Stomach (tissue), 4 donors: ENCODE data around the gene PCDHGB2.

Experiments used
- EP300 ChIP-seq: sonication (generic); formaldehyde crosslinking; IDR thresholded peaks from one replicate; pipeline ENCODE4 v1.6.1; 2017; ENCODE audit warnings: antibody characterized with exemption
- TF ChIP-seq, protein P1 (sequence below), 7 experiments: fragments of 450-650 bp in 4 of 7; fragments of 200-600 bp in 3 of 7; sonication (generic) in 3 of 7; IDR thresholded peaks; one replicate each; pipeline ENCODE4 v1.5.1; 2016 to 2019; ENCODE audit warnings: antibody characterized with exemption in 7 of 7, control low read depth in 2 of 7, mild to moderate bottlenecking in 1 of 7

GRCh38 chr5:141326088-141326854, 33.5 kb upstream of the PCDHGB2 start:
- TF ChIP-seq, protein P1, sequence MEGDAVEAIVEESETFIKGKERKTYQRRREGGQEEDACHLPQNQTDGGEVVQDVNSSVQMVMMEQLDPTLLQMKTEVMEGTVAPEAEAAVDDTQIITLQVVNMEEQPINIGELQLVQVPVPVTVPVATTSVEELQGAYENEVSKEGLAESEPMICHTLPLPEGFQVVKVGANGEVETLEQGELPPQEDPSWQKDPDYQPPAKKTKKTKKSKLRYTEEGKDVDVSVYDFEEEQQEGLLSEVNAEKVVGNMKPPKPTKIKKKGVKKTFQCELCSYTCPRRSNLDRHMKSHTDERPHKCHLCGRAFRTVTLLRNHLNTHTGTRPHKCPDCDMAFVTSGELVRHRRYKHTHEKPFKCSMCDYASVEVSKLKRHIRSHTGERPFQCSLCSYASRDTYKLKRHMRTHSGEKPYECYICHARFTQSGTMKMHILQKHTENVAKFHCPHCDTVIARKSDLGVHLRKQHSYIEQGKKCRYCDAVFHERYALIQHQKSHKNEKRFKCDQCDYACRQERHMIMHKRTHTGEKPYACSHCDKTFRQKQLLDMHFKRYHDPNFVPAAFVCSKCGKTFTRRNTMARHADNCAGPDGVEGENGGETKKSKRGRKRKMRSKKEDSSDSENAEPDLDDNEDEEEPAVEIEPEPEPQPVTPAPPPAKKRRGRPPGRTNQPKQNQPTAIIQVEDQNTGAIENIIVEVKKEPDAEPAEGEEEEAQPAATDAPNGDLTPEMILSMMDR (IDR thresholded peaks at IDR 0.05) = peak in 2 of 7 experiments; percentile 11 to 17
- TF ChIP-seq EP300 = no peak
